NCI-H1417 treated with DMSO at 0.1 percent for 48 hours (cell line): ENCODE data around the gene SLFNL1.

Source experiments
- DNase-seq: peaks from one replicate; lab custom pipeline; 2025; lab: John Stamatoyannopoulos, UW

Gene SLFNL1

GRCh38 chr1:41020109-41020576, 1.4 kb downstream of the SLFNL1 start:
- DNase-seq, result no peak

DNA sequence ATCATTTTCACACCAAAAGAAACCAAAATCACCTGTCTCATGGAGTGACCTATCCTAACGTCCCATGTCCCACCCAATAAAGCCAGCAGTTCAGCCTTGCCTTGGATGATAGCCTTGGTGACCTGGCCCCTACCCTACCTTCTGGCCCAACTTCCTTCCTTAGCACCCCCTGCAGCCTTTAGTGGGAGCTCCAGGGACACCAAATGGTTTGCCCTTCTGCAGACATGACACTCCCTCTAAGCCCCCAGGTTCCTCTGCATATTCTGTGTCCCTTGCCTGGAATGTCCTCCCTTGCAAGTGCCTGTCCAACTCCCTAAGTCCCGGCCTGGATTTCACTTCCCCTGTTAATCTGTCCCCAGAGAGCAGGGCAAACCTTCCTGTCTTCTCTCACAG, 2.2 kb downstream of the SLFNL1 start:
- DNase-seq, result no peak

- DNase-seq, result no peak
Measured at GRCh38 chr1:41018018-41018410, 3.5 kb downstream of the SLFNL1 start.

DNA sequence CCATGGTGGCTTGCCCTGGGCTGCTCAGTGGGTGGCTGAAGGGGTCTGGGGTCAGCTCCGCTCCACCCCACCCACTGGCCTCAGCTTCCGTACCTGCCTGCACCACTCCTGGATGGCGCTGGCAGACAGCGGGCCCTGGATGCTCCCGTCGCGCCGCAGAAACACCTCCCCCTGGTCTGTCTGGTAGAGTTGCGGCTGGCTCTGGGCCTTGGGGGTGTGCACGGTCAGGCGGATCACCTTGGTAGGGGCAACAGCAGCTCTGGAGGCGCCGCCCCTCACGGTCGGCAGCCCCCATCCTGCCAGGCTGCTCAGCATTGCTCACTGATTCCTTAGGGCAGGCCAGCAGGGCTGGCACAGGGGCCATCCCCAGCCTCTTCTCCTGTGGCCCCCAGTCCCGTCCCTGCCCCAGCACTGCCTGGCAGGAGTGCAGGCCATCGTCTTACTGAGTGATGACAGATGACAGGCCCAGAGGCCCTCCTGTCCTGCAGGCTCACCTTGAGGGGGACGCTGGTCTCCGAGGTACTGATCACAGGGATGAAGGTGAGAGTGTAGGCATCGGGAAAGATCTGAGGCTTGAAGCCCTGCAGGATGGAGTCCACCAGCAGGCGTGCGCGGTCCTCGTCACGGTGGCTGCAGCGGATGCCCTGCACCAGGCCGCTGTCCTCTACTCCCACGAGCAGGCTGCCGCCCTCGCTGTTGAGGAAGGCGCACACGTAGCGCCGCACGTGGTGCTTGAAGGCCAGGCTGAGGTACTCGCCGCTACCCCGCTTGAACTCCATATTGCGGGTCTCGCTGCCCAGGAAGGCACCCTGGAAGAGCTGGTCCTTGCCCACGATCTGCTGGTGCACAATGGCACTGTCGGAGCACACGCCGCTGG, 4.1 kb downstream of the SLFNL1 start:
- DNase-seq, result no peak

GRCh38 chr1:41015897-41016470, 5.5 kb downstream of the SLFNL1 start:
- DNase-seq, result no peak

- DNase-seq, result no peak
Measured at GRCh38 chr1:41015281-41015896, 6.1 kb downstream of the SLFNL1 start.

DNA sequence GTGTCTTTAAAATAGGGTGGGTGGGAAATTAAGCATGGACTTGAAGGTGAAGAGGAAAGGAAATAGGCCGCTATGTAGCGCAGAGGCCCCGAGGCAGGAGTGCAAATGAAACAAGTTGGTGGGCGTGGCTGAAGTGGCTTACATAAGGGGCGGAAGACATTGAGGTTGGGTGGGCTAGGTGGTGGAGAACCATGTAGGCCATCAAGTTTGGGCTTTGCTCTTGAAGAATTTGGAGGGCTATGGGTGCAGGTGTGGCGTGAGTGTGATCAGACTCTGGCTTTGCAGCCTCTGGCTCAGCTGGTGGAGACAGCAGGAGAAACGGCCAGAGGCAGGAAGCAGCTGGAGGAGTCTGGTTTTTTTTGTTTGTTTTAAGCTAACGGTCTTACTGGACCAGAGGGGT, 6.7 kb downstream of the SLFNL1 start:
- DNase-seq, result no peak

- DNase-seq, result no peak
Measured at GRCh38 chr1:41013796-41014195, 7.7 kb downstream of the SLFNL1 start.

DNA sequence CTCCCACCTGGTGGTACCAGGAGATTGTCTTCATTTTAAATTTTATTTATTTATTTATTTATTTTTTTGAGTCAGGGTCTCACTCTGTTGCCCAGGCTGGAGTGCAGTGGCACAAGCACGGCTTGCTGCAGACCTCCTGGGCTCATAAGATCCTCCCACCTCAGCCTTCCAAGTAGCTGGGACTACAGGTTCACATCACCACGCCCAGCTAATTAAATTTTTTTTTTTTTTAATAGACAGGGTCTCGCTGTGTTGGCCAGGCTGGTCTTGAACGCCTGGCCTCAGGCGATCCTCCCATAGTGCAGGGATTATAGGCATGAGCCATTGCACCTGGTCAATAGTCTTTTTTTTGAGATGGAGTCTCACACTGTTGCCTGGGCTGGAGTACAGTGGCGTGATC, 8.5 kb downstream of the SLFNL1 start:
- DNase-seq, result no peak

GRCh38 chr1:41010345-41010744, 11.2 kb downstream of the SLFNL1 start:
- DNase-seq, result no peak

- no peak for DNase-seq
Measured at GRCh38 chr1:41009466-41009865, 12.1 kb downstream of the SLFNL1 start.

DNA sequence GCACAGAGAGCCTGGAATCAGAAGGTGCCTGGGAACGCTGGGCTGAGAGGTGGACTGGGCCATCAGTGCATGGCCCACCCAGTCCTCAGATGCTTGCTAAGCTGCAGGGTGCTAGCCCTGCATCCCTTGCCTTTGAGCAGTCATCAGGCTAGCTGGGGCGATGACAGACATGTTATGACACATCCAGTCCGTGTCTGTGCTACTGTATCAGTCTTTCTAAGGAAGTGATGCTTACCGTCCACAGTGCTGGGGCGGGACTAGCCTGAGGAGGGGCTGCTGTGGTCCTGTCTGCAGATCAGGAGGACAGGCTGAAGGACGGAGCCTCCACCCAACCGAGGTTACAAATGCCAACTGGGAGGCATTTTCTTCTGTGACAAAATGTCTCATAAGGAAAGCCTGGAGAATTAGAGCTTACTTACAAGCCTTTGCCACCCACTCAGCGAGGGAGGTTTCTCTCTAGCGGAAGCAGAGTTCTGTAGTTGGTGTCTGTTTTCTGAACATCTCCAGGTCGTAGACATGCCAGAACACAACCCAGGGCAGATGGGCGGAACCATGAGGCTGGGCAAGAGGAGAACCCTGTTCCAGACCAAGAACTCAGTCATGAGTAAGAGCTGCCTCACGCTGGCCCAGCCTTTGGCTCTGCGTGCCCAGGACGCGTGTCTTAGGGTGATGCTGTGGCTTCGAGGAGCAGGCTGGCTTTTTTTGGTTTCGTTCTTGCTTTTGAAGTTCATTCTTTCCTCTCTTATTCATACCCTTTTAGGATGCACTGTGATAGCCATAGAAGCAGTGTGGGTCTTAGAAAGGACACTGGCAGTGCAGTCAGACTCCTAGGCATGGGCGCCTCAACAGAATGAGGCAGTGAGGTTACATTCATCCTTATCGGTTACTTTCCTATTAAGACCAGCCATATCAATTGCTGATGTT, 14.3 kb downstream of the SLFNL1 start:
- DNase-seq, result no peak

DNA sequence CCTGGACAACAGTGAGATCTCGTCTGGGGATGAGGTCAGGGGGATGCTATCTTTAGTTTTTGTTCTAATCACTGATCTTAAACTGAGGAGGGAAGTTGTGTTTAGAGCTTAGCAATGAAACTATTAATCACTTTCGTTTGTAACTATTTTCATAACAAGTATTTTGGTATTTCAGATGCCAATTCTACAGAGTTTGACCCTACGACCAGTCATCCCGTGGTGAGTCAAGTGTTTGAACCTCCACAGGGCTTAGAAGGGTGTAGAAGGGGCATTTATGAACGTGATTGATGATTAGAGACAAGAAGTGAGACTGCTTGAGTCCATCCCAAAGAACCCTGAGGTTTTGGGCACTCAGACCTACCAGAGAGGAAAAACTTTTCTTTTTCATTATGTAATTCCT, 15.6 kb downstream of the SLFNL1 start:
- DNase-seq, result no peak

- no peak for DNase-seq
Measured at GRCh38 chr1:41003640-41004220, 17.8 kb downstream of the SLFNL1 start.

- DNase-seq, result no peak
Measured at GRCh38 chr1:41003127-41003639, 18.3 kb downstream of the SLFNL1 start.

DNA sequence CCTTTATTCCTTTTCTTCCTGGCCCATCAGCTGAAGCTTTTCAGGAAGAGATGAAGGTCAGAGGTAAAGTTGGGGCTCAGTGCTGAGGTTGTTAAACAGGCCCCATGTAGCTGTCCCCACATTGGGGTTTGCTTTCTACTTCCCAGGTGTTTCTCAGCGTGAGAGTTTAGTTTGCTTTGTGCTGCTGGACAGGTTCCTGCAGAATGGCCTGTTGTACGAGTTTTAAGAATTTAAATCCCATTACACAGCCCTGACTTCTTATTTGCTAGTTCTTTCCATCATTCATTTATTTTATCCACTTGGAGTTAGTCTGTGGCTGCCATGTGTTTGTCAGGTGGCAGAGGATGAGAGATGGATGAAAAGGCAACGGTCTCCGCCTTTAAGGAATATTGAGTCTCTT, 22.9 kb downstream of the SLFNL1 start:
- DNase-seq, result no peak

DNA sequence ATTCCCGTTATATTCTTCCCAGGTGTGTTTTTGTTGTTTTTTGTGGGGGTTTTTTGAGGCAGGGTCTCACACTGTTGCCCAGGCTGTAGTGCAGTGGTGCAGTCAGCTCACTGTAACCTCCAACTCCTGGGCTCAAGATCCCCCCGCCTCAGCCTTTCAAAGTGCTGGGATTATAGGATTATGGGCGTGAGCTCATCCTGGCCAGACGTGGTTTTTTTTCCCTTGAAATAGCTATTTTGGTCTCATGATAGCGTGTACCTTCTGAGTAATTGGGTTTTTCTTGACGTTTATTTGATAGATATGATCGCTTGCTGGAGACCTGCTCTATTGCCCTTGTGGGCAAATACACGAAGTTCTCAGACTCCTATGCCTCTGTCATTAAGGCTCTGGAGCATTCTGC, 24.4 kb downstream of the SLFNL1 start:
- DNase-seq, result no peak

- DNase-seq, result no peak
Measured at GRCh38 chr1:40989066-40989465, 32.5 kb downstream of the SLFNL1 start.

- DNase-seq, result no peak
Measured at GRCh38 chr1:40988280-40988679, 33.2 kb downstream of the SLFNL1 start.

DNA sequence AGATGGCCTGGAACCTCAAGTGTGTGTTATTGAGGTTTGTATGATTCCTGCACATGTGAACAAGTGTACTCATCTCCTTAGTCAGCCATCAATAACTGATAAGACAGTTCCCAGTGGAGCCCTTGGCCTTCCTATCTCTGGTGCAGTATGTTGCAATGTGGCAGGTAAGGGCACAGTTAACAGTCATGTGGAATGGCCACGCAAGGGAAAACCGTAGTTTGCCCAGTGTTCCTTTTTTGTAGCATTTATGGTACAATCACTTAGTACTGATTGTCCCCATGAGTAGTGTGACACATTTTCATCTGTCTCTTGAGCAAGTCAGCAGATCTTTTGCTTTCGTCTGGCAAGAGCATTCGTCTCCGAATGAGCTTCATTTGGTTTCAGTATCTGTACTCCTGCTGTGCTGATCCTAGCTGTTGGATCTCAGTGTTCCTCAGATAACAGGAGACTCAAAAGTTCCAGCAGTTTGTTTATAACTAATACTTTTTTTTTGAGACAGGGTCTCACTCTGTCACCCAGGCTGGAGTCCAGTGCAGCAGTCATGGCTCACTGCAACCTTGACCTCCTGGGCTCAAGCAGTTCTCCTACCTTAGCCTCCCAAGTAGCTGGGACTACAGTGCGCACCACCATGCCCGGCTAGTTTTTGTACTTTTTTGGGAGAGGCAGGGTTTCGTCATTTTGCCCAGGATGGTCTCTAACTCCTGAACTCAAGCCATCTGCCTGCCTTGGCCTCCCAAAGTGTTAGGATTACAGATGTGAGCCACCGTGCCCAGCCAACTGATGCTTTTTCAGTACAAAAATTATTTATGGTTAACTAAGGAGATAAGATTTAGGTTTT, 33.9 kb downstream of the SLFNL1 start:
- DNase-seq, result no peak

GRCh38 chr1:40986956-40987355, 34.6 kb downstream of the SLFNL1 start:
- DNase-seq, result no peak
